GM12891 (cell line): ENCODE measurements around the gene NECAB2.

Experiments used
- PAX5 ChIP-seq: IDR thresholded peaks from 2 replicates; pipeline ENCODE4 v1.6.1; 2011; ENCODE audit warnings: low read length, moderate library complexity, mild to moderate bottlenecking; ENCODE audit not compliant: insufficient read depth, severe bottlenecking
- POLR2A ChIP-seq: IDR thresholded peaks from 2 replicates; pipeline ENCODE4 v1.6.1; 2011; ENCODE audit warnings: low read depth, low read length, control low read depth
- POLR2AphosphoS5 ChIP-seq: IDR thresholded peaks from 2 replicates; pipeline ENCODE4 v1.6.1; 2011; ENCODE audit warnings: low read depth, low read length, control low read depth
- SPI1 ChIP-seq: IDR thresholded peaks from 2 replicates; pipeline ENCODE4 v1.6.1; 2011; ENCODE audit warnings: low read depth, low read length, control low read depth
- TAF1 ChIP-seq: IDR thresholded peaks from 2 replicates; pipeline ENCODE4 v1.6.1; 2011; ENCODE audit warnings: low read depth, low read length, control low read depth

DNA sequence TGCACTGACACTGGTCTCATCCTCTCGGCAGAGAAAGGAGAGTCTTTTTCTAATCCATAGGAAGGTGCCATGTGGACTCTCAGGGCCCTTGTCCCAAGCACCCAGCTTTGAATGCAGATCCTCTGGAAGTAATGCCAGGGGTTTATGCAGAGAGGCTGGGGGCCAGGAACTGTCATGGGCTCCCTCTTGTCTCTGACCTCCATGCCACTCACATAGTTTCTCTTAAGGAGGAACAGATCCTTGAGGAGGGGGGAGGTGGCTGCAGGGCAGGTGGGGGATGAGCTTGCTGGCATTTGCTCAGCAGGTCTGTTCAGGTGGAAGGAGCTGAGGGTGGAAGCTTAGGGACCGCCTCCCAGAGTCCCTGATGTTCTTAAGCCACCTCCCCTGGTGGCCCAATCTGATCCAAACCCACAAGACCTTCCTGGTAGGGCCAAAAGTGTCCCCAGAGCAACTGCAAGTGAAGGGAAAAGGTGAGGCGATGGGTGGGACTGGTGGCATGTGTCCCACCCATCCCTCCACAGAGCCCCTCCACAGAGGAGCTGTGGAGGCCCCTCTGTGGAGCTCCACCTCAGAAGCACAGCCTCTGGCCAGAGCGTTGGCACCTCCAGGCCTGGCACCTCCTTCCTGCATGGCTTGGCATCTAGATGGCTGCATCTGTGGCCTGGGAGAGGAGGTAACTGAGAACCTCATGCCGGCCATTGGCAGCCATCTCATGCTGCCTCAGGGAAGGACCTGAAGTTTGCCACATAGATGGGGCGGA lies 9.2 kb downstream of the NECAB2 start:
- TF ChIP-seq POLR2AphosphoS5 (no peak), POLR2A (no peak), TAF1 (no peak), SPI1 (no peak), PAX5 (no peak)
